SKM-1 treated with dmso at 0.1 percent for 144 hours (cell line): Measurements from ENCODE around the gene SOX13.

Experiments
- DNase-seq: peaks from one replicate; lab custom pipeline; 2025; ENCODE audit not compliant: unreplicated experiment; lab: John Stamatoyannopoulos, UW

SOX13 gene

GRCh38 chr1:204128964-204129896 lies 56.3 kb downstream of the SOX13 start:
- peak; percentile 82 for DNase-seq

- no peak for DNase-seq
These were observed 57.3 kb downstream of the SOX13 start for GRCh38 chr1:204130178-204130577.

DNA sequence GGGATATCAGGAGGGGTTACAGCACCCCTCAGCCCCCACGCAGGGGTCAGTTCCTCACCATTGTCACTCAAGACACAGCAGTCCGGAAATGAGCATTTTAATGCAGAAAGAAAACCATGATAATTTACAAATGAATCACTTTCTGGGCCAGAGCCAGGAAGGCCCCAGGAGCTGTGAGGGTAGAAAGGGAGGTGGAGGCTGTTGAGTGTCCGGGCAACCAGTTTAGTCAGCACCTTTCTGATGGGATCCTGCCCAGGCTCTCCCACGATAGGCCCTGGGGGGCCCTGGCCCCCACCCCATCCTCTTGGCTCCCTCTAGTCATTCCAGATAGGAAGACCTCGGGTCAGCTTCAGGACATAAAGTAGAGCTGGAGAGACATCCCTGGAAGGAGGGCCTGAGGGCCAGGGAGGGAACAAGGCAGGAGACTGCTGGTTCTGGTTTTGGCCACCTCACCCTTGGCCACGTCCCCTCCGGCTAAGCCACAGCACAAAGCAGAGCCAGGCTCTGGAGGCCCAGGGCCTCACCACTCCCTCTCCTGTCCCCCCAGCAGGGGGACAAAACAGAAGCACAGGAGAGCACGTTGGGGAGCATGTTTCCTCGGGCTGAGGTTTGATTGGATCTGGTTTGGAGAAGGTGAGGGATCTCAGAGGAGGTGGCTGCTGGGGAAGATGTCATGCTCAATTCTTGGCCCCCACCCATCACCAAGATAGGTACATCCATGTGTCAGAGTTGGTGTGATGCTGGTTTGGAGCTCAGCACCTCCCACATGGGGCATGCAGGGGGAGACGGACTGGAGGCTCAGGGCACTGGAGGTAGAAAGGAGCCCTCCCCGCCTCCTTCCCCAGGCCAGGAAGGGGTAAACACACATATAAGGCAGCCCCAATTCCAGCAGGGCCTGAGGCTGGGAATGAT lies 58.3 kb downstream of the SOX13 start:
- no peak for DNase-seq

DNA sequence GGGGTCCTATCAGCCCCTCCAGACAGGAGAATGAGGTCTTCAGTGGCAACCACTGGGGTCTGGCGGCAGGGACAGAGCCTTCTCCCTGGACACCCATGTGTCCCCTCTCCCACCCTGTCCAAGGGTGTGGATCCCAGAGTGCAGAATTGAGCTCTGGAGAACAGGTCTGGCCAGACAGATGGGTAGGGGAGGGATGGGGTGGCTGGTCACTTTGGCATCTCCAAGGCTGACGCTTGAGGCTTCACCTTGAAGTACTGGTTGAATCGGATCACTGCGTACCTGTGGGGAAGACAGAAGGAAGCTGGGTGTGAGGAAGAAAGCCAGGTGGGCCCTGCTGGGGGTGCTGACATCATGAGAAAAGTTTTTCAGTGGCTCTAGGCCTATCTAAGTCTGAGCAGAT lies 59.1 kb downstream of the SOX13 start:
- no peak for DNase-seq

DNA sequence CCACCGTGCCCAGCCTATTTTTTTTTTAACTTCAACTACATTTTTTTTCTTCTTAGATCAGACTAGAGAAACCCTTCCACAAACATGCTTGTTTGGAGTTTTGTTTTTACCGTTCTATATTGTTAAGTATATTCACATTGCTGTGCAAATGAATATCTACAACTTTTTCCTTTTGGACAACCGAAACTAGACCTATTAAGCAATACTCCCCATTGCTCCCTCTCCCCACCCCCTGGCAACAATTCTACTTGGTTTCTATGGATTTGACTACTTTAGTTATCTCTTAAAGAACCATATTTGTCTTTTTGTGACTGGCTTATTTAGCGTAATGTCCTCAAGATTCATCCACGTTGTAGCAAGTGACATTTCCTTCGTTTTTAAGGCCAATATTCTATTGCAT lies 59.8 kb downstream of the SOX13 start:
- no peak for DNase-seq

- no peak for DNase-seq
These were observed 61.2 kb downstream of the SOX13 start for GRCh38 chr1:204134103-204134502.

DNA sequence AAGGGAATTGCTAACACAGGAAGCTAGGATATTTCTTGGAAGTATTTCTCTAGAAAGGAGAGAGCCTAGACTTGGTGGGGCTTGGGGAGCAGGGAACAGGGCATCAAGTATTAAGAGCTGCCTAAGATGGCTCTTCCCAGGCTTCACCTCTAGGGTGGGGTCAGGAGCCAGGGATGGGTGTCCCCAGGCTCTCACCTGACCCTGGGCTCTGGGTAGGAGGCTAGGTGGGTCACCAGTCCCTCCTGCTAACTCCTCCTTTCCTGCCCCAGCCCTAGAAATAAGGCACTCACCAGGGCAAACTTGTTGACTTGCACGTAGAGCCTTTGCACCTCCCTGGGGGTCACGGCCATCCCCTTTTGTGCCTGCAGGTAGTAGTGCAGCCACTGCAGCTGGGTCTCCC lies 63.9 kb downstream of the SOX13 start:
- DNase-seq: no peak

GRCh38 chr1:204139088-204139487 lies 66.2 kb downstream of the SOX13 start:
- DNase-seq: no peak

DNA sequence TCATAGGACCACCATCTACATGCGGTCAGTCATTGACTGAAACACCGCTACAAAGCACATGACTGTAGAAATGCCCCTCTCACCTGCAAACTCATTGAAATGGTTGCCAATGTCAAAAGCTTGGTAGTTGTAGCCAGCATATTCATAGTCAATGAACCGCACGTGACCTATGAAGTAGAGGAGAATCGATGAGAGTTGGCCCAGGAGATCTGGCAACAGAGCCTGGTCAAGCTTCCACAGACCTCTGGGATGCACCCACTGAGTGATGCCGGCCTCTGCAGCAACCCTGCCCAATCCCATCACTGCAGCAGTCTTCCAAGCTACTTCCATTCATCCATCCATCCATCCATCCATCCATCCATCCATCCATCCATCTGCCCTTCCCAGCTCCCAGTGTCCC lies 67.0 kb downstream of the SOX13 start:
- DNase-seq: no peak

GRCh38 chr1:204141131-204141530 lies 68.2 kb downstream of the SOX13 start:
- no peak for DNase-seq

- no peak for DNase-seq
These were observed 69.4 kb downstream of the SOX13 start for GRCh38 chr1:204142032-204142974.

DNA sequence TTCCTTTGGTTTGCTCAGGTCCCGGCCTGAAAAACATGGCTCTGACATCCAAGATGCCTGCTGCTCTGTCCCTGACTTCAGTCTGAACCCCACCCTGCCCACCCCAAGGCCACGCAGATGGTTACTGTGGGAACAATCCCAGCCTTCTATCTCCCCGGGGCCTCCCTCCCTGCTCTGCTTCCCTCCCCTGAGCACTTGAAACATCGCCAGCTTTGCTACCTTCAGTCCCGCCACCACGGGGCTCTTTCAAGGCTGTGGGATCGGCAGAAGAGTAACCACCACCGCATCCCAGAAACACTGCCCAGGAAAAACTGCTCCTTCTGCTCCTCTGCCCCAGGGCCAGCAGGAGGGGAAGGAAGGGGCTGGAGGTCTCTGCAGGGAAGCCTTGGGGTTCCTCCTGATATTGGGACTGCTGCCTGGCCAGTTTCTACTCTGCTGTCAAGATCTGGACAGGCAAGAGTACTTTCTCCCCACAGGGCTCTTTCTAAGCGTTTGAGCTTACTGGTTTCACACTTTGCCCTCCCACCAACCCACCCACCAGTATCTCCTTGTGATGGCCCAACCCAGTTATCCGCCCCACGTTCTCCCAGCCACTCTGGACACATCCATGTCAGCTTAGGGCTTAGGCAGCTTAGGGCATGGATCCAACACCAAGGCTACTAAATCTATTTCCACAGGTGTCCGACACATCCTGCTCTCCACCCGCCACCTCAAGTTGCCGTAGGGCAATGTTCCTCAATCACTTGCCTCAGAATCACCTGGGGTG lies 70.5 kb downstream of the SOX13 start:
- no peak for DNase-seq

DNA sequence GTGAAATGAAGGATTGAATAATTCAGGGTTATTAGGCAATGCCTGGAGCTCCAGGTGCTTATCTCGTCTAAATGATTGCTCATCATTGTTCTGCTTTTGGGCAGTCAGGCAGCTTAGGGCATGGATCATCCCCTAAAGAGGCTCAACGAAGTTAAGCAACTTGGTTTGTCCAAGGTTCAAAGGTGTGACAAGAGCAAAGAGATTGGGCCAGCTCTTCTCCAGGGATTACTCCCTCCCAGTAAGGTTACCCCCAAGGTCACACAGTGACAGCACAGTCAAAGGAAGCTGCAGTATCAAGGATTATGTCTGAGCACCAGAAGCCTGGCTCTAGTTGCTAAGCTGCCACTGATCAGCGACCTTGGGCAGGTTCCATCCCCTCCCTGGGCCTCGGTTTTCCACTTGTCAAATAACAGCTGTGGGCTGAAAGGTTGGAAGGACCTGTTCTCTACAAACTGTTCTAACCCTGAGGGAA lies 72.2 kb downstream of the SOX13 start:
- DNase-seq: no peak

GRCh38 chr1:204146309-204146708 lies 73.4 kb downstream of the SOX13 start:
- DNase-seq: no peak

DNA sequence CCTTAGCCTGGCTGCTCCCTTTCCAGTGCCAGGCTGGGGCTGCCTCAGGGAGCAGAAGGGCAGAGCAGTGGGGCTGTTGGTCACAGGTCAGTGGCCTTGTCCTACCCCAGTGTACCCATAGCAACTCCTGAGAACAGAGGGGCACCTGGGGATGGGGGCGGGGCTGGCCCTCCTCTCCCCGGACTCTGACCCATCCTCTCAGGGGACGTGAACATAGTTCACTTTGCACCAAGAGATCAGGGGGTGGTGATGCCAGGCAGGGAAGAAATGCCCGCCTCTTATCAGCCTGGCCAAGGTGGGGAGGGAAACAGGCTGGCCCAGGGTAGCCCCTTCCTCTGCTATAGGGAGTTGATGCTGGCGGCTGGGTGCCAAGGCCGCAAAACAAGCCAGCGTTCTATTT lies 74.0 kb downstream of the SOX13 start:
- DNase-seq: no peak

DNA sequence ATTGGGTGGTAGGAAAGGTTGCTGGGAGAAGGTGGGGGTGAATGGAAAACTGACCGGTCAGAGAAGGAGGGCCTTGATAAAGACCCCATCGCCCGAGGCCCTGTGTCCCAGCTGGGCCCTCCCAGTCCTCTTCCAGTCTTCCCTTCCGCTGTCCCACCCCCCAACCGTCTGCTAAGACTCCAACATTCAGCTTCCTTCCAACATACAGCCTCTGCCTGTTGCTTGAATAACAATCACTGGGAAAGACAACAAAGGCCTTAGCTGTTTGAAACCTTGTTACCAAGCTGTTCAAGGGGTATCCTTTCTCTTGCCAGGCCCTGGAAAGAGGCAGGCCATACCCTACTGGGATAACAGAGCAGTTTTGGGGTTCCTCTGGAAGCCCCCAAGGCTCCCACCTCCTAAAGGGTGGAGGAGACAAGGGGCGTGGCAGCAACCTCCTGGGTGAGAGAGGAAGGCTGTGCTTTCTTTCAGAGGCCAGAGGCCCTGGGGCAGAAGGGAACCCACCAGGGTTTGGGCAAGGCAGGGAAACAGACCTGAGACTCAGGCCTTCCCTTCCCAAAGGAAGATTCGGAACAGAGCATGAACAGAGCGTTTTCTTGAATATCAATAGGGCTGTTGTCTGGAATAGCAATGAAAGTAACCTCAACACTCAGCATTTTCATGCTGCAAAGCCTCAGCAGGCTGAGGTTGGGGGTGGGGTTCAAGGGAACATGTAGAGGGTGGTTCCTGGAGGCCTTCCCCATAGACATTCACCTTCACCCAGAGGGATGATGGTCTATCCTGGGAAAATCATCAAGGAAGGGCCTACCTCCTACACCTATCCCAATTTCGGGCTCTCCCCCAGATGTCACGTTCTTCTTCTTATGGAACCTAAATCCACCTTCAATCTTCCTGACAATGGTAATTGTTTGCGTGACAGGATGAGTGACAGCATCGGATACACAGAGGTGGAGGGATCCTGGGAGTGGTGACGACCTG lies 74.8 kb downstream of the SOX13 start:
- no peak for DNase-seq

- no peak for DNase-seq
These were observed 76.2 kb downstream of the SOX13 start for GRCh38 chr1:204149107-204149506.

DNA sequence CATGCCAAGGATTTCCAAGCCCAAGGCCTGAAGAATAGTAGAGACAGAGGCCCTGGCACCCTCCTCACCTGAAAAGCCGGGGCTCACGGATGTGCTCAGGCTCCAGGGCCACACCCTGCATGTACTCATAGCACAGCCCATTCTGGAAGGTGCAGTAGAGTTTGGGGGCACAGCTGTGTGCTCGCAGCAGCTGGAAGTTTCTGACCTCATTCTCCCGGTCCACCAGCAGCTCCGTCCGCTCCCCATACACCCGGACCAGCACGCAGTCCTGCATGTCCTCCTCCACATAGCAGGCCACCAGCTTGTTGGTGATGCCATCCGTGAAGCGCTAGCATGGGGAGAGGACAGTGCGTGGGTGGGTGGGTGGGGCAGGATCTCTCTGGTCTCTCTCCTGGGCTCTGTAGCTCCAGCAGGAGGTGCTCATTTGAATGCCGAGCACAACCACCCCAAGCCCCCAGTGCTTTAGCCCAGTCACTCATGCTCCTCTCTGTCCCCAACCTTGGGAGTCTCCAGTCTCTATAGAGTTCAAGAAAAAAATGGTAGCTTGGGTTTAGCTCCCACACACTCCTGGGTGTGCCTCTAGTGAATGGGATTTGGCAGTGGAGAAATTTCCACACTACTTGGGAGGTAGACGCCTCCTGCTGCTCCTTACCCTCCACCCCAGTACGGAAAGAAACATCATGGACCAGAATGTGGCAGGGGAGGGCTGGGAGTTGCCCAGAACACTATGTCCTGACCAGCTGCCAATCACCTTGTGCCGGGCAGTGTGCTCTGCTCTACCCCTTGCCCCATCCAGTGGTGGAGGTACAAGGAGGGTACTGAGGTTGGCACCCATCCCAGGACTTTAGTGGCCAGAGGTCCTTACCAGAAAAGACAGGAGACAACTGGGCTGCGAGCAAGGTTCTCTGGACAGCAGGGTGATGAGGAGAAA lies 77.0 kb downstream of the SOX13 start:
- no peak for DNase-seq
